KMS-11 (cell line): Measurements from ENCODE around the gene VAMP5.

Experiments used
- H2AFZ ChIP-seq: fragments of 200-600 bp; sonication (generic); 2 replicates; pipeline ENCODE4 v1.6.1; 2016; ENCODE audit warnings: antibody characterized with exemption, mixed run types, low read depth
- H3K27ac ChIP-seq: fragments of 200-600 bp; sonication (generic); 2 replicates; pipeline ENCODE4 v1.6.1; 2016; ENCODE audit warnings: mild to moderate bottlenecking, mixed run types
- H3K27me3 ChIP-seq: fragments of 200-600 bp; sonication (generic); 2 replicates; pipeline ENCODE4 v1.6.1; 2017; ENCODE audit warnings: mild to moderate bottlenecking, low read depth, mixed run types, moderate library complexity; ENCODE audit not compliant: insufficient read depth
- H3K36me3 ChIP-seq: fragments of 200-600 bp; sonication (generic); 2 replicates; pipeline ENCODE4 v1.6.1; 2017; ENCODE audit warnings: mild to moderate bottlenecking, mixed run types; ENCODE audit not compliant: insufficient read depth
- H3K4me1 ChIP-seq: fragments of 200-600 bp; sonication (generic); 2 replicates; pipeline ENCODE4 v1.6.1; 2016; ENCODE audit warnings: mild to moderate bottlenecking, low read depth, mixed run types; ENCODE audit not compliant: poor library complexity, severe bottlenecking
- H3K4me2 ChIP-seq: fragments of 200-600 bp; sonication (generic); 2 replicates; pipeline ENCODE4 v1.7.0; 2016; ENCODE audit warnings: mild to moderate bottlenecking, mixed run types
- H3K4me3 ChIP-seq: fragments of 200-600 bp; sonication (generic); IDR thresholded peaks from 2 replicates; pipeline ENCODE4 v1.6.1; 2017; ENCODE audit warnings: low read depth, low read length, mixed read lengths; ENCODE audit not compliant: insufficient read depth
- H3K79me2 ChIP-seq: fragments of 200-600 bp; sonication (generic); 2 replicates; pipeline ENCODE4 v1.6.1; 2016; ENCODE audit warnings: low read depth, mixed run types; ENCODE audit not compliant: insufficient read depth
- H3K9ac ChIP-seq: fragments of 200-600 bp; sonication (generic); 2 replicates; pipeline ENCODE4 v1.6.1; 2016; ENCODE audit warnings: mild to moderate bottlenecking, mixed run types
- H4K20me1 ChIP-seq: fragments of 200-600 bp; sonication (generic); 2 replicates; pipeline ENCODE4 v1.6.1; 2016; ENCODE audit warnings: mild to moderate bottlenecking, mixed run types; ENCODE audit not compliant: insufficient read depth
- CTCF ChIP-seq: fragments of 200-600 bp; sonication (generic); conservative IDR thresholded peaks from 2 replicates; pipeline ENCODE4 v1.6.1; 2017; ENCODE audit warnings: low read depth, mild to moderate bottlenecking, antibody characterized with exemption, low read length, moderate library complexity, mixed read lengths

VAMP5 gene

GRCh38 chr2:85597241-85597640 is 13.0 kb downstream of the VAMP5 start:
- Histone ChIP-seq H3K4me3 (no peak overlapping the region), H3K79me2 (peaks cover 16% of the 10 kb centered on the region; the same call in 1 of the 2 replicates), H3K36me3 (no peaks in the 10 kb centered on the region), H2AFZ (no peak overlapping the region), H3K27me3 (no peaks in the 10 kb centered on the region), H4K20me1 (no peaks in the 10 kb centered on the region), H3K27ac (no peak overlapping the region), H3K9ac (no peak overlapping the region), H3K4me1 (peaks cover 26% of the 10 kb centered on the region), H3K4me2 (no peak overlapping the region)
- TF ChIP-seq CTCF: no peak

GRCh38 chr2:85598594-85599340 is 14.5 kb downstream of the VAMP5 start:
- TF ChIP-seq CTCF: no peak
- Histone ChIP-seq H2AFZ (no peak overlapping the region), H4K20me1 (no peaks in the 10 kb centered on the region), H3K9ac (no peak overlapping the region), H3K36me3 (no peaks in the 10 kb centered on the region), H3K27ac (no peak overlapping the region), H3K27me3 (no peaks in the 10 kb centered on the region), H3K4me1 (peaks cover 31% of the 10 kb centered on the region), H3K4me2 (no peak overlapping the region), H3K4me3 (no peak overlapping the region), H3K79me2 (peaks cover 16% of the 10 kb centered on the region; the same call in 1 of the 2 replicates)

GRCh38 chr2:85599468-85600234 is 15.4 kb downstream of the VAMP5 start:
- TF ChIP-seq CTCF: no peak
- H4K20me1 ChIP-seq: no peaks in the 10 kb centered on the region
- no peaks in the 10 kb centered on the region for H3K27me3 ChIP-seq
- H3K9ac ChIP-seq: no peak overlapping the region
- H3K4me1 ChIP-seq: peaks cover 33% of the 10 kb centered on the region
- no peak overlapping the region for H3K4me2 ChIP-seq
- no peak overlapping the region for H3K4me3 ChIP-seq
- peaks cover 16% of the 10 kb centered on the region; the same call in 1 of the 2 replicates for H3K79me2 ChIP-seq
- H3K36me3 ChIP-seq: no peaks in the 10 kb centered on the region
- H2AFZ ChIP-seq: no peak overlapping the region
- no peak overlapping the region for H3K27ac ChIP-seq

- H3K79me2 ChIP-seq: peaks cover 16% of the 10 kb centered on the region; the same call in 1 of the 2 replicates
- H2AFZ ChIP-seq: no peak overlapping the region
- no peaks in the 10 kb centered on the region for H4K20me1 ChIP-seq
- H3K4me1 ChIP-seq: peaks cover 31% of the 10 kb centered on the region
- H3K4me3 ChIP-seq: no peak overlapping the region
- H3K36me3 ChIP-seq: no peaks in the 10 kb centered on the region
- no peak overlapping the region for H3K9ac ChIP-seq
- TF ChIP-seq CTCF: no peak
- no peak overlapping the region for H3K27ac ChIP-seq
- H3K27me3 ChIP-seq: no peaks in the 10 kb centered on the region
- H3K4me2 ChIP-seq: no peak overlapping the region
Measured at GRCh38 chr2:85600235-85600575, 16.0 kb downstream of the VAMP5 start.
